GM12864 (cell line): ENCODE measurements around the gene DDO.

Experiments used
- DNase-seq: peaks from one replicate; pipeline ENCODE4 v3.0.0-alpha.2; 2011; ENCODE audit warnings: low read depth
- H3K4me3 ChIP-seq: 2 replicates; pipeline ENCODE4 v1.5.1; 2011; ENCODE audit warnings: mild to moderate bottlenecking, low read depth, low read length, control low read depth
- TF ChIP-seq, protein P1 (sequence below): IDR thresholded peaks from 2 replicates; pipeline ENCODE4 v1.5.1; 2011; ENCODE audit warnings: low read depth, mild to moderate bottlenecking, moderate library complexity, low read length, control low read depth, inconsistent platforms; ENCODE audit errors: missing control alignments

DDO gene

DNA sequence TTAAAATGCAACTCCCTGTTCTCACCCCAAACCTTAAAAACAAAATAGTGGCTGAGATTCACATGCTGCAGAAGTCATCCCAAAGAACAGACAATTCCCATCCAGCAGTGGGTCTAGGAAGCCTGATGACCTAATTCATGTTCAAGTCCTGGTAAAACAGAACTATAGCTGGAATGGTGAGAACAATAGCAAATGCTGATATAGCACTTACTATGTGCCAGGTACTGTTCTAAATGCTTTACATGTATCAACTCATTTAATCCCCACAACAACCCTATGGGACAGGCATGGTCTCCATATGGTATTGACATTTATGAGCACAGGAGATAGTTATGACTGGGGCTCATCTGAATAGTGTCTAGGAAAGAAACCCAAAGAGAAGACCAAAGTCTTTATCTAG, 5.6 kb downstream of the DDO start:
- TF ChIP-seq, protein P1, sequence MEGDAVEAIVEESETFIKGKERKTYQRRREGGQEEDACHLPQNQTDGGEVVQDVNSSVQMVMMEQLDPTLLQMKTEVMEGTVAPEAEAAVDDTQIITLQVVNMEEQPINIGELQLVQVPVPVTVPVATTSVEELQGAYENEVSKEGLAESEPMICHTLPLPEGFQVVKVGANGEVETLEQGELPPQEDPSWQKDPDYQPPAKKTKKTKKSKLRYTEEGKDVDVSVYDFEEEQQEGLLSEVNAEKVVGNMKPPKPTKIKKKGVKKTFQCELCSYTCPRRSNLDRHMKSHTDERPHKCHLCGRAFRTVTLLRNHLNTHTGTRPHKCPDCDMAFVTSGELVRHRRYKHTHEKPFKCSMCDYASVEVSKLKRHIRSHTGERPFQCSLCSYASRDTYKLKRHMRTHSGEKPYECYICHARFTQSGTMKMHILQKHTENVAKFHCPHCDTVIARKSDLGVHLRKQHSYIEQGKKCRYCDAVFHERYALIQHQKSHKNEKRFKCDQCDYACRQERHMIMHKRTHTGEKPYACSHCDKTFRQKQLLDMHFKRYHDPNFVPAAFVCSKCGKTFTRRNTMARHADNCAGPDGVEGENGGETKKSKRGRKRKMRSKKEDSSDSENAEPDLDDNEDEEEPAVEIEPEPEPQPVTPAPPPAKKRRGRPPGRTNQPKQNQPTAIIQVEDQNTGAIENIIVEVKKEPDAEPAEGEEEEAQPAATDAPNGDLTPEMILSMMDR: no peak
- no peak overlapping the region for H3K4me3 ChIP-seq
- DNase-seq: no peak

DNA sequence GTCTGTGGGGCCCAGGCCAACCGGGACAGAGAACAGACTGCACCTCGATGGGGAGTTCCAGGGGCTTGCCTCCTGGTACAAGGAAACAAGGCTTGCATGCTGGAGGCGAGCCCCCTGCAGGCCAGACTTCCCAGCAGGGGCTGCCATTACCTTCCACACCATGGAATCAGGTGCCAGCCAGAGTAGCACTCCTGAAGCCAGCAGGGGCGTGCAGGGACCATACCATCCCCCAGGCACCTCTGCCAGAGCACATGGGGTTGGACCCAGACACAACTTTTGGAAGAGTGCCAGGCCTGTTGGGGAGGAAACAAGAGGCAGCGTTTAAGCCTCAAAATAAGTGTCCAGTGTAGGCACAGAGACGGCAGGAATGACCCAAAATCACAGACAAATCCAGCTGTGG, 6.5 kb downstream of the DDO start:
- DNase-seq: no peak
- H3K4me3 ChIP-seq: no peak overlapping the region
- TF ChIP-seq, protein P1: peak; percentile 11

DNA sequence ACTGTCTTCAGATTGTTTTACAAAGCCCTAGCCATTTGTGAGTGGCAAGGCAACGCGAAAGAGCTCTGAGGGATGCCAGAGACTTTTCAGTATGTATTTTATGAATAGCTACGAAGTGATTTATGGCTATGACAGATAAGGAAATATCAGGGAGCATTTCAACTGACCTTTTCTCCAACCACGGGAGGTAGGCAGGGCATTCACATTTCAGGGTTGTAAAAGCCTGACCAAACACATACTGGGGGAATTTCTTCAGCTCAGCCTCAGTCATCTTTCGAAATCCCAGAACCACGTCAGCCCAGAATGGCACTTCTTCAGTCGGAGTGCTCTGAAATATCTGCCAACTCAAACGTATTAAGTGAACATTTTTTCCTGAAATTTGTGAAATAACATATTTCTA, 10.8 kb downstream of the DDO start:
- TF ChIP-seq, protein P1: no peak
- DNase-seq: no peak

DNA sequence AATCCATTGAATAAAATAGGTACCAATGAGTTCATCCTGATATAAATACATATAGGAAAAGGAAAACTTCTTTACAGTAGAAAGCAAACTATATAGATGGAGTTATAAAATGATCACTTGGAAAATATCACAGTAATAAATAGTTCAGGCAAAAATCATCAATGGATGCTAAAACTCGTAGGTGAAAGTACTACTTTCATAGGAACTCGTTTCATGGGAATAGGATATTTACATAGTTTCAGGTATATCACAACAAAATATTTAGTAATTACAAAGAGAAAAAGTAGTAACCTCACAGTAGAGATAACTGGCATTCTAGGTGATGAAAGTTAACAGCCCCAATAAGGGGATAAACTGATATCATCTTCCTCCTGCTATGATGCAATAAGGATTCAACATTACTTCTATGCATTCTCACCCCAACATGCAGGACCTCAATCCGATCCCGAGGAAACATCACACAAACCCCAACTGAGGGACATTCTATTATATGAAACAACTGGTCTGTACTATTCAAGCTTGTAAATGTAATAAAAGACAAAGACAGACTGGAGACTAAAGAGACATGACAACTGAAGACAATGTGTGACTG, 13.7 kb downstream of the DDO start:
- no peak for DNase-seq
- no peak overlapping the region for H3K4me3 ChIP-seq
- TF ChIP-seq, protein P1: no peak

More for the DNA sequence above, 10.8 kb downstream of the DDO start:
- H3K4me3 ChIP-seq: no peak overlapping the region

DNA sequence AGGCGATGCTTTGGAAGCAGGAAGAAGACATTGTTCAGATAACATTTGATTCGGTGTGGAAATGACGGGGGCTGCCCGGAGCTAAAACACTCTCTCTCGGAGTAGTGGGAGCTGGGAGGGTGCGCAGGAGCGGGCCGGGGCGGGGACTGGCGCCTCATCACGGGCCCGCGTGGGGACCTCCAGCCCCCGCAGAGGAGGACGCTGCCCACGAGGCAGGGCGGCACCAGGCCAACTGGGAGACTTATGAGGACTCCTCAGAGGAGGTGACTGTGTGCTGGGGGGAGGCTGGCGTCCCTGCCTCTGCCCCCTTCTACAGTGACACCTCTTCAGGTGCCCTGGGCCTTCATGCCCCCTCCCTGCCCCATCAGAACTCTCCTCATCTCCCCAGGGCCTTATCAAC, 15.2 kb downstream of the DDO start:
- H3K4me3 ChIP-seq: no peak overlapping the region
- DNase-seq: no peak

DNA sequence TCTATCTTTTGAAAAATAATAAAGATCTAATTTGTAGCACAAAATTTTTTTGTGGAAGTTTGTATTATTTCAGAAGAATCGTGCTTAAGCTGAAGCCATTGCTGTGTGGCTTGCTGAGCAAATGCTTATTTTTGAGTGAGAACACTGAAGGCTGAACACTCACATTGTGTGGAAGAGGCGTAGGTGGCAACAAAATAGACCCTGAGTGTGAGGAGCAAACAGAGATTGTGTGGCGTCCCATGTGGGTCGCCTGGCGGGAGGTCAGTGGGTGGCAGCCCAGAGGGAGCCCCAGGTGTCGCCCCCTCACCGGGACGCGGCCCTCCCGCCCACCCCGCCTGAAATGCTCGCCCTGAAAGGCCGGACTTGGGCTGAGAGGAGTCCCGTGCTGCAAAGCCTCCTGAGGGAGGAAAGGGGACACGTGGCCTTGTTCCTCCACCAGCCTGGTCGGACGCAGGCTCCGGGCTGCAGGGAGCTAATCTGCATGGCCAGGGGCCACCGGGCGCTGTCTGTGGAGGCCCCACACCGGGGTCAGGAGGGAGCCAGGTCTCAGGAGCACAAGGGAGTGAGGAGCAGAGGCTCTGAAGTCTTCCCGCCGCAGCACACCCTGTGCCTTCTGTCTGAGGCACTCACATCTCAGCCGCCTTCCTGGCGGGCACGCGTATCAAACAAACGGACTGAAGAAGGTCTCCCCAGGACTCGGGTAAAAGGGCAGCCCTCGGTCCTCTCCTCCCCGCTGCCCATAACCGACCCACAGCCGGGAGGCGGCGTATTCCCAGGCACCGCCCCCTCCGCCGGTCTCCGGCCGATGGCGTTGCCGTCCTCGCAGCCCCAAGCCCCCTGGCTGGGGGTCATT, 15.9 kb downstream of the DDO start:
- no peak for DNase-seq
- no peak overlapping the region for H3K4me3 ChIP-seq
- TF ChIP-seq, protein P1: no peak

More for the DNA sequence above, 15.2 kb downstream of the DDO start:
- TF ChIP-seq, protein P1: no peak
